NCI-H2081 (cell line): ENCODE results near the gene NPC1L1.

Experiments
- DNase-seq, 2 experiments: peaks; one replicate each; lab custom pipeline; 2025; lab: John Stamatoyannopoulos, UW

NPC1L1 gene

DNA sequence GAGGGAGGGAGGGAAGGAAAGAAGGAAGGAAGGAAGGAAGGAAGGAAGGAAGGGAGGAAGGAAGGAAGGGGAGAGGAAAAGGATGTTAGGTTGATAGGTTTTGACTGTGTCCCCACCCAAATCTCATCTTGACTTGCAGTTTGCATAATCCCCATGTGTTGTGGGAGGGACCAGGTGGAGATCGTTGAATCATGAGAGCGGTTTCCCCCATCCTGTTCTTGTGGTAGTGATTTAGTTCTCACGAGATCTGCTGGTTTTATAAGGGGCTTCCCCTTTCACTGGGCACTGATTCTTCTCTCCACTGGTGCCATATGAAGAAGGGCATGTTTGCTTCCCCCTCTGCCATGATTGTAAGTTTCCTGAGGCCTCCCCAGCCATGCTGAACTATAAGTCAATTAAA is 35.5 kb downstream of the NPC1L1 start:
- no peak for DNase-seq

DNA sequence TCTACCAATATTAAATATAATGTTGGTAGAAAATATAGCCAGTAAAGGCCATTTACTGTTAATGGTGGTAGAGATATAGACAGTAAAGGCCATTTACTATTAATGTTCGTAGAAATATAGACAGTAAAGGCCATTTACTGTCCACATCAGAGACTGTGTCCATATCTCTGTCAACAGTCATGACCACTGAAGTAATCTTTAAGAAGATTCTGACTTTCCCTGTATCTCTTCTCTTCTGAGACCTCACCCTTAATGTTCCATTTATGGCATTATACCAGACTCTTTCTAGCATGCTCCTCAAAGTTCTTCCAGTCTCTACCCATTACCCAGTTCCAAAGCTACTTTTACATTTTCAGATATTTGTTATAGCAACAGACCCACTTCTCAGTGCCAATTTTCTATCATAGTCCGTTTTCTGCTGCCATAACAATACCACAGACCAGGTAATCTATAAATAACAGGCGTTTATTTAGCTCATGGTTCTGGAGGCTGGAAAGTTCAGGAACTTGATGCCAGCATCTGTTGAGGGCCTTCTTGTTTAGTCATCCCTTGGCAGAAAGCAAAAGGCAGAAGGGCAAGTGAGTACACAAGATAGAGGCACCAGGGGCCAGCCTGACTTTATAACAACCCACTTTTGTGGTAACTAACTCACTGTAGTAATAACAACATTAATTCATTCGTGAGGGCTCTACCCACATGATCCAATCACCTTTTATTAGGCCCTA is 42.7 kb downstream of the NPC1L1 start:
- no peak for DNase-seq

DNA sequence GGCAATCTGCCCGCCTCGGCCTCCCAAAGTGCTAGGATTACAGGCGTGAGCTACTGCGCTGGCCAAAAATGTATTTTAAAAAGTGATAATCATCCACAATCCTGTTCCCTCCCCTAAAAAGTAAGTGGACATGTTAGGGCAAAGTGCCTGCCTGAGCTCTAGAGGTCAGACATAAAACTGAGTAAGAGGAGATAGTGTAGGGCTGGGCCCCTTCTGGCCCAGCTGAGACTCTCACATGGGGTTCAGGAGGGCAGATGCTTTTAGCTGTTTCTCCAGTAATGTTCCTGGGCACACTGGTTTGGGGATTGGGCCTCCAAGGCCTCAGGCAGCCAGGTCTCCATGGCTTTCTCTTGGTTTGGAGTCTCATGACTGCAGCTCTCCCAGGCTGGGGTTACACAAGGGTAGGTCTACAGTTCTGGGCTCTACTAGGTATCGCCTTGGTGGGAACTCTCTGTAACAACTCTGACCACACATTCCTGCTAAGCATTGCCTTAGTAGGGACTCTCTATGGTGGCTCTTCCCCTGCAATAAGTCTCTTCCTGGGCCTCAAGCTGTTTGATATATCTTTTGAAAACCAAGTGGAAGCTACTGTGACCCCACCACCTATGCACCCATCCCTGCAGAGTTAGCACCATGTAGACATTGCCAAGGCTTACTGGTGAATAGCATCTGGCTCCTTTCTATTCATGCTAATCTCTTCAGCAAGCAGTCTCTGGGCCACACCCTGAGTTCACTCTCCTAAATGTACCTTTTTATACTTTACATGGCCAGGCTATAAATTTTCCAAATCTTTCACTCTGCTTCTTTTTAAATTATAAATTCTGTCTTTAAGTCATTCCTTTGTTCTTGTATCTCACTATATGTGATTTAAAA is 43.7 kb downstream of the NPC1L1 start:
- DNase-seq: no peak

DNA sequence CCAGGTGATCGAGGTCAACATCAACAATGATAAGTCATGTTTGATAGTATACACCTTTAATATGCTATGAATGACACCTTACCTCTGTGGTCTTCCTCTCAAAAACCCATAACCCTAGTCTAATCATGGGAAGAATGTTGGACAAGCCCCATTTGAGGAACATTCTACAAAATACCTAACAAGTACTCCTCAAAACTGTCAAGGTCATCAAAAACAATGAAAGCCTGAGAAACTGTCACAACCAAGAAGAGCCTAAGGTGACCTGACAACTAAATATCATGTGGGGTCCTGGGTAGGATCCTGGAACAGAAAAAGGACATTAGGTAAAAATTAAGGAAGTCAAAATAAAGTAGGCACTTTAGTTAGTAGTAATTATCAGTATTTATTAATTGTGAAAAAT is 44.7 kb downstream of the NPC1L1 start:
- DNase-seq: no peak

DNA sequence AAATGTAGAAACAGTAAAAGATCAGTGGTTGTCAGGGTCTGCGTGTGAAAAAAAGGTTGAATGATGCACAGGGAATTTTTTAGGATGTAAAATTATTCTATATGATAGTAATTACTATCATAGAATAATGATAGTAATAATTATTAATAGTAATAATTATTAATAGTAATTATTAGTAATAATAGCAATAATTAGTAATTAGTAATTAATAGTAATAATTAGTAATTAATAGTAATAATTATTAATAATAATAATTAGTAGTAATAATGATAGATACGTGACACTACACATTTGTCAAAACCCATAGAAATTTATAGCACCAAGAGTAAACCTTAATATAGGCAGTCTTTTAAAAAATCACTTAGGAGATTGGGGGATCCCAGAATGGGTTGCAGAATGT is 46.2 kb downstream of the NPC1L1 start:
- DNase-seq: no peak

DNA sequence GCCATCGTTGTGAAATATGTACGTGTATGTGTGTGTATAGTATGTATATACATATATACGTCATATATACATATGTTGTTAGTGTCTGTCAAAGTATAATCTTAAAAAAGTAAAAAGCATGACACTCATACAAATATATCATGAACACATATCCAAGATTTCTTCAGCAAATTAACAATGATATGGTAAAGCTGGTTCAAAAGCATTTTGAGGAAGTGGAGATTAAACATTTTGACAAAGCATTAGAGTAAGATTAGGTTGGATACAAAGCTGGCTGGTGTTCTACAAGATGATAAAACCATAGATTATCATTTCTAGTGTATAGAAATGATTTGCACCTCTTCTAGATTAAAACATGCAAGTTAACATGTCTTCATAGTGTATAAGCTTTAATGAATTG is 49.9 kb downstream of the NPC1L1 start:
- DNase-seq: no peak

DNA sequence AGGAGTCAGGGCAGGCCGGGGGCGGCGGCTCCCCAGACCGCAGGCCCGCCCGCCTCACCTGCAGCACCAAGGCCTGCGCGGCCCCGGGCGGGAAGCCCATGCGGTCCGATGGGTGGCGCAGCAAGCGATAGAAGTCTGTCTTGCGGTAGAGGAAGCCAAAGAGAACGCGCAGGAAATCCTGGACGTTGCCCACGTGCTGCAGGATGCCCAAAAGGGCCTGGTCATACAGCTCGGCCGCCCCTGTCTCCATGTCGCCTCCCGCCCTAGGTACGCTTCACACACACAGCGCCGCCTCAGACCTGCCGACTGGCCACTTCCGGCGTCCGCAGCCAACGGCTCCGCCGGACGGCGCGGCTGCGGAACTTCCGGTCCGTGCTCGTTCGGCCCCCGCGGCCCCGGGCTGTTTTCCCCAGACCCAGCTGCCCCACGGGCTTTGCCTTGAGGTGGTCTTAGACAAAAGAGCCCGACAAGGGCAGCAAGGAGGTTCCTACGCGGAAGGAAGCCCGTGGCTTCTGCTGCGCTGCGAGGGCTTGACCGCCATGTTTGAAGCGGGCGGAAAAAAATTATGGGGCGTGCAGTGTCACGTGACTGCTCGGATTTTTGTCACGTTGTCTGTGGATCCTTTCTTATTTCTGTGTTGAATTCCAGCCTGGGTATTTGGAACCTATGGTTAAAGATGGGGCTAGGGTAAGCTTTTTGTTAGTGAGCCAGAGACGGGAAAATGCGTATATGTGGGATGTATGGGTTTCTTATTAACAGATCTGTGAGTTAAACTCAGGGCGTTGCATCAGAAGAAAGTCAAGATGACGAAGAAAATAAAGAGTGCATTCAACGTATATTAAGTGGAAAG is 50.6 kb downstream of the NPC1L1 start, which contains the start of gene NUDCD3:
NUDCD3 (minus strand) TSS at position 308 of the 850 bp plus-strand sequence; CDS start at position 250, 58 bp downstream.
- DNase-seq: peak; percentile 83 to 91

DNA sequence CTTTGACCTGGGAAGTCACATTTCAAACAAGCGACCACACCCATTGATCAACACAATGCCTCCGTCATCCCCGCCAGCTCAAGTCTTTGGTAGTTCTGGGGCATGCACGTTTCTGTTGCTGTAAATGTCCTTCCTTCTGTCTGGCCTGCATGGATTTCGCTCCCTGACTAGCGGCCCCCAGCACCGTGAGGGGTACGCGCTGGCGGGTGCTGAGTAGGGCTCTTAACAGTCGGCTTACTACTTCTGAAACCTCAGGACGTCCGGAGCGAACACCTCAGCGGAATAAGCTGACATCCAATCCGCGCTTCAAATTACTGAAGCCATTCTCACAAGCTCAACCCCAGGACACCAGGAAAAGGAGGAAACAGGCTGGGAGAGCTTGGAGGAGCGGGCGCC is 51.2 kb downstream of the NPC1L1 start:
- DNase-seq: no peak

DNA sequence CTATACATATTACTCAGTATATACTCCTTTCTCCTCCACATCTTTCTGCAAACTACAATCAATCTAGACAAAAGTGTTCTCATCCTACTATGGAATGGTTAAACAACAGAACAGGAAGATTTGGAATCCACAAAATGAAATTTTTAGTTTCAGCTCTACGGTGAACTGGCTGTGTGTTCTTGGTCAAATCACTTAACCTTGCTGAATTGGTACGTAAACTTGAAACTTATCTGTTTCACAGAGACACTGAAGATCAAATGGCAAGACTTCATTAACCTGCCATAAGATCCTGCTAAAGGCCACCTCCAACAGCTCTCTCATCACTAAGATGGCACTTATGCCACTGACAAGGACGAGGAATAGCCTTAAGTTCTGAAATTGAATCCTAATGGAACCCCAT is 52.2 kb downstream of the NPC1L1 start:
- no peak for DNase-seq

DNA sequence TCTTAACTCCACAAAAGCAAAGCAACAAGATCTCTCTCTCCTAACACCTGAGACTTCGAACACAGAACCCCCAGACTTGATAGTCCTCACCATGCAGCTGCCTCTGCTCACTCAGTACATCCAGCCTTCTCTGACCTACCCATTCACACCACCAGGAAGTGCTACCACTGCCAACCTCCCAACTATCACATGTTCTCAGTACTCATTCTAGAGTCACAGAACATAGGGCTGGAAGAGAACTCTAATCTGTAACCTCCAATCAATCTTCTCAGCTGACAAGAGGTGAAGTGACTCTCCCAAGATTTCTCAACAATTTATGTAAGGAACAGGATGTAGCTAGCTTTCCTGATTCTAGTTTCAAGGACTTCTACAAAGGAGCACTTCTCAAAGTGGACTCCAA is 54.4 kb downstream of the NPC1L1 start:
- no peak for DNase-seq

DNA sequence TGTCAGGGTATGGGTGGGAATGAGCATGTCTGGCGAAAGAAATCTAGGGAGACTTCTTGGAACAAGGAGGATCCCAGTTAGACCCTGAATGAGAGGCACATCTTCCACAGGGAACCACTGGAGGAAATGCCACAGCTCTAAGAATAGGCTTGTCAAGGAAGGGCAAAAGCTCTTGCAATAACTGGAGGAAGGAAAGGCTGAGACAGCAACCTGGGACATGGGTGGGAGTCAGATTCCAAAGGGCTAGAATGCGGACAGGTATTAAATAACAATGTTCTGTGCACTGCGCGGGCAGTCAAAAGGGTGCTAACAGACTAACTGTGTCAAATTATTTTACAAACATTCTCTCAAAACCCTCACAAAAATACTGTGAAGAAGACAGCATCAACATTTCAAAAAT is 55.1 kb downstream of the NPC1L1 start:
- no peak for DNase-seq

DNA sequence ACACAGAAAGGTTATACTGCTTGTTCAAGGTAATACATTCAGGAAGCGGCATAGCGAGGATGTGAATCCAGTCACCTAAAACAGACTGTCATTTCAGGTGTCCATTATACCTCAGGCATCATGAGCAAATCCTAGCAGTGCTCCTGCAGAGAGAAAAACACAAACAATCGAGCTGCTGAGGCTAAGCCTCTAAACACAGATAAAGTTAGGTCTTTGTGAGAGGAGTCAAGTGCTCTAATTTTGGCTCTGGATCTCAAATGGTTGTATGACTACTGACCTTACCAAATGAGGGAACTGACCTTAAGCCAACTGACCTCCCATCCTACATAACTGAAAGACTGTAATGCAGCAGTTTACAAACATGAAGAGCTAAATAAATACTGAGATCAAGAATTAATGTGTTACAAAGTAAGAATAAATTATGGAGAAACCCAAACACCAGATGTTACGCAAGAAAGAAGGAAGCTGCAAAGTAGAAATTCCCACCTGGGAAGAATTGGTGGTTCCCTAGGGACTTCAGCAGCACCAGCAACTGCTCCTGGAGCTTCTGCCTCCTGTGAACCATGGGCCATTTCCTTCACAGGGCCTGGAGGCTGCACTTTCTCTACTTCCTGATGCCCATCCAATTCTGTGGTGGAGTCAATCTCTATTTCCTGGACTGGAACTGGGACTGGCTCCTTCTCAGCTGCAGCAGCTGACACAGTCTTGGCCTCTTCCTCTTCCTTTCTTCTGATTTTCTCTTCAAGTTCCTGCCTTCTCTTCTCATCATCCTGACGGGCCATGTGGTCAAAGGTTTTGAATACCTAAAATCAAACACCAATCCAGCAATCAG is 56.4 kb downstream of the NPC1L1 start:
- DNase-seq: no peak

DNA sequence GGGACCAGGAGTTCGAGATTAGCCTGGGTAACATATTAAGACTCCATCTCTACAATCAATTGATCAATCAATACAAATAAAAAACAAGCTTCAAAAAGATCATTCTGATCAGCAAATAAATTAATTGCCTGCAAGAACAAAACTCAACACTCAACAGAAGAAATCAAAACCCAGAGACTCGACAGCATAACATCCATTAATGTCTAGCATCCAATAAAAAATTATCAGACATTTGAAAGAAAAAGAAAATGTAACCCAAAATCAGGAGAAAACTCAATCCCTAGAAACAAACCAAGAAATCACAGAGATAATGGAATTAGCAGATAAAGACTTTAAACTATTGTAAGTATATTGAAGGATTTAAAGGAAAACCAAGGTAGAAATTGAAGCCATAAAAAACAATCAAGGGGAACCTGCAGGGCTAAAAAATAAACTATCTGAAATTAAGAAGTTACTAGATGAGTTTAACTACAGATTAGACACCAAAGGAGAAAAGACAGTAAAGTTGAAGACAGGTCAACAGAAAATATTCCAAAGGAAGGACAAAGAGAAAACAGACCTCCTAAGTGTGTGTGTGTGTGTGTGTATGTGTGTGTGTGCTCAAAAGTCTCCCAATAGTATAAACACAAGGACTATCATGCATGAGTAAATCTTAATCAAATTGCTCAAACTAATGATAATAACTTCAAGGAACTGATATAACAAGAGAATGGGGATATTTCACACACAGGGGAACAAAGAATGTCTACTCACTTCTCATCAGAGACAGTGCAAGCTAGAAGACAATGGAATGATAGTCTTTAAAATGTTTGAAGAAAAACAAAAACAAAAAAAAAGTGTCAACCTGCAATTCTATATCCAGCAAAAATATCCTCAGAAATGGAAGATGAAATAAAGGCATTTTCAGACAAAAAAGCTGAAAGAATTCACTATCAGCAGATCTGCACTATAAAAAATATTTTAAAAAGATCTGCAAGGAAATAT is 58.3 kb downstream of the NPC1L1 start:
- no peak for DNase-seq

DNA sequence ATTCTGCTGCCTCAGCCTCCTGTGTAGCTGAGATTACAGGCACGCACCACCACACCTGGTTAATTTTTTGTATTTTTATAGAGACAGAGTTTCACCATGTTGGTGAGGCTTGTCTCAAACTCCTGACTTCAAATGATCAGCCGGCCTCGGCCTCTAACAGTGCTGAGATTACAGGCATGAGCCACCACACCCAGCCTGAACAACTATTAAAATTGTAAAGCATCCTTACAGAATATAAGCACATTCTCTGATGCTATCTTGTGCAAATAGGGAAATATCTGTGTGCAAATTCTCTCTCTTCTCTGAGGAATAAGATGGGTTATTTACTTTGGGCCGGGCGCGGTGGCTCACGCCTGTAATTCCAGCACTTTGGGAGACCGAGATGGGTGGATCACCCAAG is 63.2 kb downstream of the NPC1L1 start:
- DNase-seq: no peak

DNA sequence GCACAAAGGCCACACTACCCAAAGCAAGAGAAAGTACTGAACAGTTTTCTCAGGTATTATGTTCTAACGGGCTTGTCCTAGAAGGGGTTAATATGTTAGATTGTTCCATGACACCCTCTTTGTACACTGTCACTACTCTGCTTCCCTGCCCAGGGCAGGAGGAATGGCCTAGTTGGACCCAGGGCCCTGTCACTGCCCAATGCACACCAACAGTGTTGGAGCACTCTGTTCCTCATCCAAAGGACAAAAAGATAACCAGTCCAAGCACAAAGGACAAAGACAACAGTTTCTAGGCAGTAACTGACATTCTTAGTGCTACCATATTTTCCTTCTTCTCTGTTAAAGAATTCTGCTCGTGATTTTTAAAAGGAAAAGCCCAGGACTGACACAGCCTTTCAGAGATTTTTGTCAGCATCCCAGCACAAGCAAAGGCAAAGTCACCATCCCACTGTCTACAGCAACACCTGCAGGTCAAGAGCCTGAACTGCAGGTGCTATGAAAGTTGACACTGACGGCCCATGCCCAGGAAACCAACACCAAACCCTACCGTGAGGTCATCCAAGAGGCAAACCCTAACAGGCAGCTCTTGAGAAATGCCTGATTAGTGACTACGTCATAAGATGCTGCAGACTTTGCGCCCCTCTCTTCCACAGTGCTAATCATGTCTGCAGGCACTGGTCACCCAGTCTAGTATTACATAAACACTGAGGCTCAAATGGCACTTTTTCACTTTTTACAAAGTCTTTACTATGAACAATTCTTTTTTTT is 63.9 kb downstream of the NPC1L1 start:
- peak; percentile 43 to 66 for DNase-seq

DNA sequence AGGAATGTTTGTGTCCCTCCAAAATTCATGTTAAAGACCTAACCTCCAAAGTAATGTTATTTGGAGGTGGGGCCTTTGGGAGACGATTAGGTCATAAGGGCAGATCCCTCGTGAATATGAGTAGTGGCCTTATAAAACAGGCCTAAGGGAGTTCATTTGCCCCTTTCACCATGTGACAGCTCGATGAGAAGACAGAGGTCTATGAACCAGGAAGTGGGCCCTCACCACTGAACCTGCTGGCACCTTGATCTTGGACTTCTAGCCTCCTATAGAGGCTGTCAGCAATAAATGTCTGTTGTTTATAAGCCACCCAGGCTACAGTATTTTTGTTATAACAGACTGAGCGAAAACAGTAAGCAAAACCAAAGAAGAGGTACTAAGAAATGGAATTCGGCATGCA is 64.8 kb downstream of the NPC1L1 start:
- DNase-seq: no peak

DNA sequence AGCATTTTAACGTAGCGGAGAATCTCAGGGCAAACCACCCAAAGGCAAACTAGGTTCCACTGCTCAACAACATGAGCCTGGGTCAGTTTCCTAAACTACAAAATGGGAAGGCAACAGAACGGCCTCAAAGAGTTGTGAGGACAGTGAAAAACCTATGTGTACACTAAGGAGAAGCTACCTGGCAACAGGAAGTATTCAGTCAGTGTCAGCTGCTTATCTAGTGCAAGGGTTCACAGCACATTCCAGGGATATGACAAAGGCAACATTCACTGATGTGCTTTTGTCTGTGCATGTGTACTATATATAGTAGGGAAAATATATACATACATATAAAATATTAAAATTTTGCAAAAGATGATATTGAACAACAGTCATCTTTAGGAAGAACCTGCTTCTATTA is 67.8 kb downstream of the NPC1L1 start:
- DNase-seq: no peak

DNA sequence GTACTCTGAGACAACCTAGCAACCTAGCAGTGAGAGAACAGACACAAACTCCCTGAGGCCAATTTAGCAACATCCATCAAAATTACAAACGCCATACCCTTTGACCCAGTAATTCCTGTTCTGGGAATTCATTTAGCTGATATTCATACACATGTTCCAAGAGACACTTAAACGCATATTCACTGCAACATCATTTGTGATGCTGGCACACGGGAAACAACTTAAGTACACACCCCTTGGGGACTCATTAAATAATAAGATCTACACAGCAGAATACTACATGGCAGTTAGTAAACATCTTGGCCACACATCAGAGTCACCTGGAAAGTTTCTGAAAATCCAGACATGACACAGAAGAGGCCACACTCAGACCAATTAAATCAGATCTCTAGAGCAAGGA is 68.3 kb downstream of the NPC1L1 start:
- DNase-seq: no peak

DNA sequence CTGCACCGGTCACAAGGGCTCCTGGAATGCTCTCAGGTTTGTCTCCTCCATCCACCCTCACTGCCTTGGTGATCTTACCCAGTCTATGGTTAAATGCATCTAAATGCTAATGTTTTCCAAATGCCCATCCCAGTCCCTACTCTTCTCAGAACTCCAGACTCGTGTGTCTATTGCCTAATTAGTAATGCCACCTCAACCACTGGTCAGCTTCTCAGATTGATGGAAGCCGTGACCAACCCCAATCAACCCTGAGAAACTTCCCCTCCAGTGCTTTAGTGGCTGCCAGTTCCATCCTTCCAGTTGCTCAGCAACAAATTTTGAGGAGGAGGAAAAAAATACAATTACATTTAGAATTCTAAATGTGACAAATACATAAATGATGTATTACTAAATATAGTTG is 69.3 kb downstream of the NPC1L1 start:
- no peak for DNase-seq

DNA sequence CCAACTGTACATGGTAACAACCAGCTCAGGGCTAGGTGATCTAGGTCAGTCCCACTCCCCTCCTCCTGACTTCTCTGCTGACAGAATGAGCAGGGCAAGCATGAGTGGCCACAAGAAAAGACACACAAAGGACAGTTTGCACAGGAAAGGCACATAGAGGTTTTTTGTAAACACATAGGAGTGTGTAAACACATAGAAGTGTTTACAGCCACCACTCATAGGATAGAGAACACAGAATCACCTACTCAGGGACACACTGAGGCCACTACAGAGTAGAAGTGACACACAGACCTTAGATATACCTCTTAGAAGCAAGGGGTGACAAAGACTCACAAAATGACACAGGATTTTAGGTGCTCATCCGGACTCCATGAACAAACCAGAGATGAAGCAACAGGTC is 69.7 kb downstream of the NPC1L1 start:
- DNase-seq: no peak
